Thoracic aorta (tissue), 2 donors: ENCODE measurements around the gene DGKI. TPM values are rescaled to one million over a fixed set of nuclear protein-coding genes. Genes with fewer than 3 reads are reported as not detected.

ENCODE experiments used
- ATAC-seq: fragments of 150-250 bp; one replicate; pipeline ENCODE4 v1.8.0; 2017; ENCODE audit warnings: low read depth; ENCODE audit not compliant: insufficient number of reproducible peaks, low FRiP score
- DNase-seq: peaks from one replicate; pipeline ENCODE4 v3.0.0-alpha.2; 2020; ENCODE audit warnings: low spot score
- H3K27ac ChIP-seq, 2 donors: fragments of 200-600 bp; sonication (generic); 1 replicate in 1 of 2; 2 replicates in 1 of 2; pipeline ENCODE4 v1.5.1; 2016; ENCODE audit warnings: mild to moderate bottlenecking in 2 of 2, moderate library complexity in 2 of 2
- H3K27me3 ChIP-seq: fragments of 200-600 bp; sonication (generic); replicated peaks from 2 replicates; pipeline ENCODE4 v1.6.0; 2016; ENCODE audit warnings: mild to moderate bottlenecking; ENCODE audit not compliant: insufficient read depth
- H3K36me3 ChIP-seq: fragments of 200-600 bp; sonication (generic); one replicate; pipeline ENCODE4 v1.5.1; 2016
- H3K4me1 ChIP-seq, 2 donors: fragments of 200-600 bp; sonication (generic); 1 replicate in 1 of 2; 2 replicates in 1 of 2; pipeline versions ENCODE4 v1.5.1 to v1.6.0; 2016; ENCODE audit warnings: low read depth in 2 of 2, mild to moderate bottlenecking in 1 of 2; ENCODE audit not compliant: control insufficient read depth in 1 of 2
- H3K4me3 ChIP-seq: fragments of 200-600 bp; sonication (generic); 2 replicates; pipeline ENCODE4 v1.5.1; 2016; ENCODE audit warnings: mild to moderate bottlenecking
- H3K9me3 ChIP-seq: fragments of 200-600 bp; sonication (generic); 2 replicates; pipeline ENCODE4 v1.5.1; 2016
- total RNA-seq, 2 donors: library from RNA; depleted of rRNA; stranded (reverse); fragments of >200 nt; gene quantifications; one replicate each; pipeline versions ENCODE4 v1.1.0 to v1.2.3, GENCODE V29; 2016
- TF ChIP-seq, protein P1 (sequence below): fragments of 200-600 bp; sonication (generic); IDR thresholded peaks from one replicate; pipeline ENCODE4 v1.5.1; 2019; ENCODE audit warnings: antibody characterized with exemption

DGKI gene
- total RNA-seq, 2 donors from 2014 or later = 10.3 to 22.3 TPM

DNA sequence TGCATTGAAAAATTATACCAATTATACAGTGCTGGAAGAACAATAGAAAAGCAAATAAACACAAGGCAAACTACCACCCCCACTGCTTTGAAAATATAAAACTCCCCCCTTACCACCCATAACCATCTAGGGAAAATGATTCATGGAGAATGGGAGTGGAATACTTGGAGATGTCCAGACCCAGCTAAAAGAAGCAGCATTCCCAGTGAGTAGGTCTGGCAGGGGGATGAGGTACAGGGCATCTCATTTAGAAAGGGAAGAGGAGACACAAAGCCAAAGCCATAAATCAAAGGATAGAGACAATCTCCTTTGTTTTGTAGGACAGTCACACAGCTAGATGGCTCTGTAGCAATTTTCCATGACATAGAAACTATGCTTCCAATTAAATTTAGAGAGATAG is 36.0 kb upstream of the DGKI start:
- ATAC-seq = no peak
- TF ChIP-seq, protein P1, sequence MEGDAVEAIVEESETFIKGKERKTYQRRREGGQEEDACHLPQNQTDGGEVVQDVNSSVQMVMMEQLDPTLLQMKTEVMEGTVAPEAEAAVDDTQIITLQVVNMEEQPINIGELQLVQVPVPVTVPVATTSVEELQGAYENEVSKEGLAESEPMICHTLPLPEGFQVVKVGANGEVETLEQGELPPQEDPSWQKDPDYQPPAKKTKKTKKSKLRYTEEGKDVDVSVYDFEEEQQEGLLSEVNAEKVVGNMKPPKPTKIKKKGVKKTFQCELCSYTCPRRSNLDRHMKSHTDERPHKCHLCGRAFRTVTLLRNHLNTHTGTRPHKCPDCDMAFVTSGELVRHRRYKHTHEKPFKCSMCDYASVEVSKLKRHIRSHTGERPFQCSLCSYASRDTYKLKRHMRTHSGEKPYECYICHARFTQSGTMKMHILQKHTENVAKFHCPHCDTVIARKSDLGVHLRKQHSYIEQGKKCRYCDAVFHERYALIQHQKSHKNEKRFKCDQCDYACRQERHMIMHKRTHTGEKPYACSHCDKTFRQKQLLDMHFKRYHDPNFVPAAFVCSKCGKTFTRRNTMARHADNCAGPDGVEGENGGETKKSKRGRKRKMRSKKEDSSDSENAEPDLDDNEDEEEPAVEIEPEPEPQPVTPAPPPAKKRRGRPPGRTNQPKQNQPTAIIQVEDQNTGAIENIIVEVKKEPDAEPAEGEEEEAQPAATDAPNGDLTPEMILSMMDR = no peak
- Histone ChIP-seq H3K27ac (peak overlapping the region; percentile 19 to 72), H3K4me1 (peaks cover 23 to 65% of the 10 kb centered on the region in 2 donors), H3K4me3 (no peak overlapping the region), H3K36me3 (peaks cover 55% of the 10 kb centered on the region), H3K9me3 (no peaks in the 10 kb centered on the region), H3K27me3 (no peaks in the 10 kb centered on the region)
- no peak for DNase-seq

DNA sequence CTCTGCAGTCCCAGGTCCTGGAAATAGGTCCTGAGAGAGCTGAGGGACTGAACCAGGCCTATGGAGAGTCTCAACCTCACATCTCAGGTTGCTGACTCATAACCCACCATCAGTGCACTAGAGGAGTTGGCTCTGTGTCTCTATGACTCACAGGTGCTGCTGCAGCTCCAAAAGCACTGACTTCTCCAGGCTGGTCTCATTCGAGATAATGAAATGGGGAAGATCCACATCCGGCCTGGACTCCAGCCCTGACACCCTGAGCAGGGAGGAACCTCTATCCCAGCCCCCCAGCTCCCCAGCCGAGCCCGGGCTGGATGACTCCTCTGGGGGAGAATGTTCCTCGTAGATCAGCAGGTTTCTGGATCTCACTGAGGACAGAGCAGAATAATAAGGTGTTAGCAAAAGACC is 35.5 kb upstream of the DGKI start:
- peaks cover 58% of the 10 kb centered on the region for H3K36me3 ChIP-seq
- DNase-seq = peak; percentile 21

DNA sequence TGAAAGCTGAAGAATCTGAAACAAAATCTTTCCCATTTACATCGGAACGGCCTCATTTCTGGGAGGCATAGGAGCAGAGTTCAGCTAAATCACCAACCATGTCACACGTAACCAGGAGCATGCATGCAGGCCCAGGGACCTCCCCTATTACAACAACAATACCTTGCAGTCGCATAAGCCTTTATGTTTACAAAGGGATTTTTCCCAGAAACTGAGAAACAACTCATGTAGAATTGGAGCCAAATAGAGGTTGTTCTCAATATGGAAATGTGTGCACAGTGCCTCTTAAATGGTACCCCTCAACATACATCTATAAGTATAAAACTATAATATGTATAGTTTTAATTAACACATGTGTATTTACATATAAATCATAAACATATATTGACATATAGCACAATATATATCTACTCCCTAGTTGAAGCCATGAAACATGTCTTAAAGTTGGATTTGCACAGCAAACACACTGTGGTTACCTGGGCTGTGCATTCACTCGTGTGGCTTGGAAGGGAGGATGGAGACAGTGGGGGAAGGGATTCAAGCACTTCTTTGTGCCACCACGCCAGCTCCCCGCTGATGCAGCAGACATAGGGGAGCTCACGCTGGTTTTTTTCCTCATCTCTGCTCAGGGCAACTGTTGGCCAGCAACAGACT is 35.0 kb upstream of the DGKI start:
- Histone ChIP-seq H3K9me3 (no peaks in the 10 kb centered on the region), H3K4me3 (no peak overlapping the region), H3K4me1 (peaks cover 30 to 69% of the 10 kb centered on the region in 2 donors), H3K27me3 (no peaks in the 10 kb centered on the region), H3K27ac (peak overlapping the region in 1 of 2 donors; percentile 72), H3K36me3 (peaks cover 61% of the 10 kb centered on the region)
- DNase-seq (no peak), ATAC-seq (no peak)
- TF ChIP-seq, protein P1 = no peak

More for the DNA sequence above, 35.5 kb upstream of the DGKI start:
- ATAC-seq = peak; percentile 87
- Histone ChIP-seq H3K4me1 (peaks cover 25 to 69% of the 10 kb centered on the region in 2 donors), H3K9me3 (no peaks in the 10 kb centered on the region), H3K27me3 (no peaks in the 10 kb centered on the region), H3K27ac (peak overlapping the region; percentile 19 to 72), H3K4me3 (no peak overlapping the region)
- TF ChIP-seq, protein P1 = no peak

DNA sequence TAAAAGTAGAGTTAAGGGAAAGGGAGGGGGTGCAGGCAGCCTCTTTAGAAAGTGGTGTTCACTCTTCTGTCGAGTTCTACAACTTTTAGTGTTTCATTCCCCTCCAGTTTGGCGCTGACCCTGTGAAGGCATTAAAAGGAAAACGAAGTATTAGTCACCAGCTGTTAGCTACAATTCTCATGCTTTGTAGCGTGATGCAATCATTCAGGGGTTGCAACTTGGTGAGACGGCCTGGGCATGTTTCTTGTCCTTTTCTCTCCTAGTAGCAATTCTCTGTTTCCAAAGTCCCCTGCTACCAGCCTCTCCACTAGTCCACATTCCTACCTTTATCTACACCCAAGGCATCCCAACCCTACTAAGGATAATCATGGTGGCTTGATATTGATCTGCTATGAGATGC is 33.7 kb upstream of the DGKI start:
- ATAC-seq (peak; percentile 42), DNase-seq (no peak)
- TF ChIP-seq, protein P1 = no peak
- H3K4me1 ChIP-seq = peaks cover 31 to 59% of the 10 kb centered on the region in 2 donors
- H3K27ac ChIP-seq = peak overlapping the region; percentile 62 to 65
- H3K4me3 ChIP-seq = no peak overlapping the region
- H3K27me3 ChIP-seq = no peaks in the 10 kb centered on the region
- no peaks in the 10 kb centered on the region for H3K9me3 ChIP-seq
- H3K36me3 ChIP-seq = peaks cover 59% of the 10 kb centered on the region

DNA sequence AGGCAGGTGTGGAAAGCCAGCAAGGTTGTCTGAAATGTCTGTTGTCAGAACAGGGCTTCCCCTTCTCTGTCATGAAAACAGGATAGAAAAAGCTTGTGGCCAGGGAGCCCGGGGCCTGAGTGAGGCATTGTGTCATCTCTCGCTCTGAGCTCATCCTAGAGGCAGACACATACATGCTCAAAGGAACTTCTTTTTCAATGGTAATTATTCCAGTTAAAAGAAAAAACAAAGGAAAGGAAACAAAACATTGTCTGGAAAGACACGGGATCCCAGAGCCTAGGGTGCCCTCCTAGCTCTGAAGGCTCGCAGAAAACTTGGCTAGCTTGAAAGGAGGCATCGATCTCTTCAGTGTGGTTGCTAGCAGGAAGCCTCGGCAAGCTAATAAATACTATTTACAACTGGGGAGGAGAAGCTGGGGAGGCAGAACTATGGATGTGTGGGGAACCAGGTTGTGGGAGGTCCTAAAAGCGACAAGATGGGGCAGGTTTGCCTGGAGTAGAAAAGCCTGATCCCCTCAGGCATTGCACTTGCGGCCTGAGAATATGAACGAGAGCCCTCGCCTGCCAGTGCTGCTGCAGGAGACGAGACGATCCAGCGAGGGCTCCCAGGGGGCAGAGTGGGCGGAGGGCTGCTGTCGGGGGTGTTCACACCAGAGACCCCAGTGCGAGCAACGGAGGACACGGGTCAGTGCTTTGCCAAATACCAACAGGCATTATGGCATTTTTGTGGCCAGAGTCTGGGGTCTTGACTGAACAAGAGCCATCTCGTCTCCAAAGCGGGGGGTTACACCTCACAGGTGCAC is 32.8 kb upstream of the DGKI start:
- no peaks in the 10 kb centered on the region for H3K27me3 ChIP-seq
- peaks cover 38 to 67% of the 10 kb centered on the region in 2 donors for H3K4me1 ChIP-seq
- TF ChIP-seq, protein P1 = no peak
- H3K36me3 ChIP-seq = peaks cover 50% of the 10 kb centered on the region
- H3K9me3 ChIP-seq = no peaks in the 10 kb centered on the region
- H3K4me3 ChIP-seq = no peak overlapping the region
- ATAC-seq (no peak), DNase-seq (no peak)
- H3K27ac ChIP-seq = peak overlapping the region; percentile 62 to 65
